Measurements from ENCODE around the gene SLC51A.
"Not testable (repeated sequence)": the region's sequence is repeated elsewhere in the genome, so short reads cannot be mapped to it uniquely, and the experiment has no call there.

Gene SLC51A

DNA sequence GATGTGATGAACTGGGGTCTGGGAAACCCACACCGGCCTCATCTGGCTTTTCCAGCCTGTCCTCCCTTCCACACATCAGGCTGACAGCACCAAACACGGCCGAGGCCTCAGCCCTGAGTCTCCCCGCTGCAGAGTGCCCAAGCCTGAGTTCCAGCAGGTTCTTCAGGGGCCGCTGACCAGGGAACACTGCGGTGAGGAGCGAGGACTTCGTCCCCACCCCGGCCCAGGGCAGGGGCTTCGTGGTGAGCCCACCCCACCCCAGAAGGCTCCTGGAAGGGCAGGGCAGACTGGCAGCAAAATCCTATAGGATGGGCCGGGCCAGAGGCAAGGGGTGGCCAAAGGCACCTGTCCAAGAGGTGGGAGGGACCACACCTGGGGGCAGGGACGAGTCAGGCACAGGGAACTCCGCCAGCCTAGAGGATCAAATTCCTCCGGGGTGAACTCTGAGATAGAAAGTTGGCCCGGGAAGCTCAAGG, at the start of gene SLC51A:
Gene SLC51A, plus strand, starts transcription at position 446 of the 476 bp plus-strand sequence. CDS start 179 bp downstream, outside the sequence.
- DNase-seq (ENCODE audit: low spot score): peak; percentile 22
- ChIA-PET POLR2A (ENCODE audit: low non-redundant PET) (no interaction called here), CTCF (no interaction called here)
- no peak within 1 kb of the TSS; the same call in 1 of the 2 replicates for H3K27ac ChIP-seq
- TF ChIP-seq, protein P1, sequence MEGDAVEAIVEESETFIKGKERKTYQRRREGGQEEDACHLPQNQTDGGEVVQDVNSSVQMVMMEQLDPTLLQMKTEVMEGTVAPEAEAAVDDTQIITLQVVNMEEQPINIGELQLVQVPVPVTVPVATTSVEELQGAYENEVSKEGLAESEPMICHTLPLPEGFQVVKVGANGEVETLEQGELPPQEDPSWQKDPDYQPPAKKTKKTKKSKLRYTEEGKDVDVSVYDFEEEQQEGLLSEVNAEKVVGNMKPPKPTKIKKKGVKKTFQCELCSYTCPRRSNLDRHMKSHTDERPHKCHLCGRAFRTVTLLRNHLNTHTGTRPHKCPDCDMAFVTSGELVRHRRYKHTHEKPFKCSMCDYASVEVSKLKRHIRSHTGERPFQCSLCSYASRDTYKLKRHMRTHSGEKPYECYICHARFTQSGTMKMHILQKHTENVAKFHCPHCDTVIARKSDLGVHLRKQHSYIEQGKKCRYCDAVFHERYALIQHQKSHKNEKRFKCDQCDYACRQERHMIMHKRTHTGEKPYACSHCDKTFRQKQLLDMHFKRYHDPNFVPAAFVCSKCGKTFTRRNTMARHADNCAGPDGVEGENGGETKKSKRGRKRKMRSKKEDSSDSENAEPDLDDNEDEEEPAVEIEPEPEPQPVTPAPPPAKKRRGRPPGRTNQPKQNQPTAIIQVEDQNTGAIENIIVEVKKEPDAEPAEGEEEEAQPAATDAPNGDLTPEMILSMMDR (conservative IDR thresholded peaks at IDR 0.05; ENCODE audit: low read depth): no peak

DNA sequence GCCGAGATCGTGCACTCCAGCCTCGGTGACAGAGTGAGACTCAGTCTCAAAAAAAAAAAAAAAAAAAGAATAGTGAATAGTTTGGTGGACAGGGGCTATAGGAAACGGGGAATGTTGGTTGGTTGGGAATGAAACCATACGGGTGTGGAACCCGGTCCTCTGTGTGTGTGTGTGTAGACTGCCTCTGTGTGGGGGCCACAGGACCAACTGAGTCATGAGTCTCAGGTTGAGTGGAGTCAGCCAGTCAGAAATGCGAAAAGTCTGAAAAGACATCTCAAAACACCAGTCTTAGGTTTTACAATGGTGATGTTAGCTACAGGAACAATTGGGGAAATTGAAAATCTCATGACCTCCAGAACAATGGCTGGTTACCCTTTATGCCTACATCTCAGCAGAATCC, 49.6 kb upstream of the SLC51A start:
- no peak for DNase-seq (ENCODE audit: low spot score)
- CTCF ChIA-PET: no interaction called here
- TF ChIP-seq, protein P1 (conservative IDR thresholded peaks at IDR 0.05; ENCODE audit: low read depth): no peak
- no peak overlapping the region for H3K27ac ChIP-seq
- POLR2A ChIA-PET (ENCODE audit: low non-redundant PET): no interaction called here

DNA sequence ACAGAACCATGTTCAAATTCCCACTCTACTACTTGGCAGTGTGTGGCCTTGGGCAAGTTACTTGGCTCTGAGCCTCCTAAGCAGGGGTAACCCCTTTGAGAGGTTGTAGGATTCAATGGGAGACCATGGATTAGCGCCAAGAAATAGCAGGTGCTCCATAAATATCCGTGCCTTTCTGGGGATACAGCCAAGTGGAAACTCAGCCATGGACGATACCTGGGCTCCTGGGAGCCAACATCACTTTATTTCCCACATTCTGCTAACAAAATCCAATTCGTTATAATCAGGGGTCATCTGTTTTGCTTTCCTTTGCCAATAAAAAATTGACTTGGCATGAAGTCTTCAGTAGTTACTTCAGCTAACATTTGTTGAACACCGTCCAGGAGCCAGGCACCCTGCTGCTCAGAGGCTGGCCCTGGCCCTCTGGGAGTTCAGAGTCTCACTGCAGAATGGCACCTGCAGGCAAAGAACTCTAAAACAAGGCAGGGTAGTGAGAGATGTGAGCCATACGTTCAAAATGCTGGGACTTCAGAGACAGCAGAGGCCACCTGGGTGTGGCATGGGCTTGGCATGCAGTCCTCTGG, 47.4 kb upstream of the SLC51A start:
- POLR2A ChIA-PET (ENCODE audit: low non-redundant PET): no interaction called here
- DNase-seq (ENCODE audit: low spot score): no peak
- CTCF ChIA-PET: no interaction called here
- H3K27ac ChIP-seq: no peak overlapping the region
- TF ChIP-seq, protein P1 (conservative IDR thresholded peaks at IDR 0.05; ENCODE audit: low read depth): no peak

DNA sequence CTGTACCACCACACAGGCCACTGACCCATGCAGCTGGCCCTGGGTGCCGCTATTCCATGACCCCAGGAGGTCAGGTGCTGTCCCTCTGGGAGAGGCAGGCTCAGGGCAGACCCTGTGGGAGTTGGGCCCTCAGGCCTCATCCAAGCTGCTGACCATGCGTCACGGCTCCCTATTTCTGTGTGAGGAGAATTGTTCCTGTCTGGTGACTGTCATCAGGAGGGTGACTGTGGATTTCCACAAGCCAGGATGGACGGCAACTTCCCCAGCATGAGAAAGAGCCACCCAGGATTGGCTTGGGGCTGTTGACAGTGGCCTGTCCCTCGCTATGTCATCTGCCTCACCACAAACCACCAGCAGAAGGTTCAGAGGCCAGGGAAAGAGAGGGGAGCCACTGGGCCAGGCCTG, 46.5 kb upstream of the SLC51A start:
- no peak overlapping the region for H3K27ac ChIP-seq
- TF ChIP-seq, protein P1 (conservative IDR thresholded peaks at IDR 0.05; ENCODE audit: low read depth): no peak
- ChIA-PET POLR2A (ENCODE audit: low non-redundant PET) (no interaction called here), CTCF (interaction anchor here (0.6 kb wide), 1 partner anchor 27 kb away, joined by 4 read pairs; no protein-coding TSS in a partner anchor)
- no peak for DNase-seq (ENCODE audit: low spot score)

DNA sequence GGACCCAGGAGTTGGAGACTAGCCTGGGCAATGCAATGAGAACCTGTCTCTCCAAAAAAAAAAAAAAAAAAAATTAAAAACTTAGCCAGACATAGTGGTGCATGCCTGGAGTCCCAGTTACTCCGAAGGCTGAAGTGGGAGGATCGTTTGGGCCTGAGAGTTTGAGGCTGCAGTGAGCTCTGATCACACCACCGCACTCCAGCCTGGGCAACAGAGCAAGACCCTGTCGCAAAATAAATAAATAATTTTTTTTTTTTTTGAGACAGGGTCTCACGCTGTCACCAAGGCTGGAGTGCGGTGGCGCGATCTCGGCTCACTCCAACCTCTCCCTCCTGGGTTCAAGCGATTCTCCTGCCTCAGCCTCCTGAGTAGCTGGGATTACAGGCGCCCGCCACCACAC, 46.0 kb upstream of the SLC51A start:
- CTCF ChIA-PET: interaction anchor here (0.6 kb wide), 1 partner anchor 28 kb away, joined by 4 read pairs; no protein-coding TSS in a partner anchor
- POLR2A ChIA-PET (ENCODE audit: low non-redundant PET); DNase-seq (ENCODE audit: low spot score); H3K27ac ChIP-seq: not testable (repeated sequence)

DNA sequence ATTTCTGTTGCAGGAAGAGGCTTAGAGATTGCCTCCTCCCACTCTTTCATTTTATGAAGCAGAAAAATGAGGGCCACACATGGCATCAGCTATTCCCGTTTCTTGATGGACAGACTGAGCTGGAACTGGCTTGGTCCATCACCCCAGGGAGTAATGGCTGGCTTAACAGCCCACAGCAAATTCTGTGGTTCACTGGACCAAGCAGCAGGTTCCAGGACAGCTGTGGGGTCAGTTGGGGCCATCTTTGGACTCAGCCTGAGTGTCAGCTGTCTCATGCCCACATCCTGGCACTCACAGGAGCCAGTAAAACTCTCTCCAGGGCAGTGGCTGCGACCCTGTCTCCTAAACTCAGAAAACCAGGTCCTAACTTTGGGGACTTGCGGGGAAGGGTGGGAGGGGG, 41.7 kb upstream of the SLC51A start:
- H3K27ac ChIP-seq: no peak overlapping the region
- TF ChIP-seq, protein P1 (conservative IDR thresholded peaks at IDR 0.05; ENCODE audit: low read depth): no peak
- no peak for DNase-seq (ENCODE audit: low spot score)
- POLR2A ChIA-PET (ENCODE audit: low non-redundant PET): no interaction called here
- CTCF ChIA-PET: interaction anchor here (0.7 kb wide), 1 partner anchor 259 kb away, joined by 3 read pairs; no protein-coding TSS in a partner anchor

DNA sequence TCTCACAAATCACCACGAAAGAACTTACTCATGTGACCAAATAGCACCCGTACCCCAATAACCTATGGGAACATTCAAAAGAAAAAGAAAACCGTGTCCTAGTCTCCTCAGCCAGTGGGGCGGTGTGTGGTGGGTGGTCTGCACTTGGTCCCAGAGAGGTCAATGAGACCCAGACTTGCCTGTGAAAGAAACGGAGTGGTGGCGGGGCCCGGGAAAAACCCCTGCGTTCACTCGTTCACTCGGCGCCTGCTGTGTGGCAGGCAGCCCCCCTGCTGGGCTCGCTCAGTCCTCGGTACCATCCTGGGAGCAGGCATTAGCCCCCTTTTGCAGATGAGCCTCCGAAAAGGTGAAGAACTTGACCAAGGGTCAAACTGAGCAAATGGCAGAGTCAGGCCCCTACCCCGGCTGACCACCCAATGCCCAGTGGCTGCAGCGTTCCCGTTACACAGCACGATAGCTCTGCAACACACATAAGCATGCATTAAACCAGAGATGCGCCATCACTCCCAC, 41.2 kb upstream of the SLC51A start:
- ChIA-PET POLR2A (ENCODE audit: low non-redundant PET) (no interaction called here), CTCF (interaction anchor here (0.6 to 0.7 kb wide), 2 partner anchors 33 to 260 kb away, joined by 3 to 4 read pairs; no protein-coding TSS in a partner anchor)
- no peak for DNase-seq (ENCODE audit: low spot score)
- H3K27ac ChIP-seq: no peak overlapping the region
- TF ChIP-seq, protein P1 (conservative IDR thresholded peaks at IDR 0.05; ENCODE audit: low read depth): no peak

Measured in RWPE1 (cell line).